ENCODE data around the gene ACR.
A peak's percentile ranks its signal among the peaks of the same experiment; 100 is the strongest.

The ACR gene

DNA sequence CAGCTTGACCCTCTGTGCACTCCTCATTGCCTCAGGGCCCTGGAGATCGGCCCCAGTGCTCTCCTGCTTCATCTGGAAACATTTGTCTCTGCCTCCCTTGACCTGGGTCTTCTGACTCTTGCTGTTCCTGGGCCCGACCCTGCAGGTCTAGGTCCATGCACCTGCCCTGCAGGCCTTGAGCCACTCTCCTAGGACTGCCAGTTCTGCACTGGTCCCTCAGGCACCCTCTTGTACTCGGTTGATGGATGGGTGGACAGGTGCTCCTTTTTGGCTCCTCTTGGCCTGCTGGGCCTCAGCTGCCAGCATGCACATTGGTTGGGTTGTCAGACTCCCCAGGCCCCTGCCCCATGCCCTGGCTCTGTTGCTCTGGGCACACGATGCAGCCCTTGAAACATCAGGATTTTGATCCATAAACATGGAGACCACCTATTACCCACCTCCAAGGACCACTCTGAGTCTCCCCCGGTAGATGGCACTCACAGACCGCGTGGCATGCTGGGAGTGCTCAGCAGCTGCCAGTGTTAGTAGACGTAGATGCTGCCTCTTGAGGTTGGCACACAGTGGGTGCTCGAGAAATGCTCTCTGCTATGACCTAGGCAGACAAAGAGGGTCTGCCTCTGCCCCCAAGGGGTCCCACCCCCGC lies 20.2 kb upstream of the ACR start:
- no peak for DNase-seq (ENCODE audit: low read depth in 2 of 2)

DNA sequence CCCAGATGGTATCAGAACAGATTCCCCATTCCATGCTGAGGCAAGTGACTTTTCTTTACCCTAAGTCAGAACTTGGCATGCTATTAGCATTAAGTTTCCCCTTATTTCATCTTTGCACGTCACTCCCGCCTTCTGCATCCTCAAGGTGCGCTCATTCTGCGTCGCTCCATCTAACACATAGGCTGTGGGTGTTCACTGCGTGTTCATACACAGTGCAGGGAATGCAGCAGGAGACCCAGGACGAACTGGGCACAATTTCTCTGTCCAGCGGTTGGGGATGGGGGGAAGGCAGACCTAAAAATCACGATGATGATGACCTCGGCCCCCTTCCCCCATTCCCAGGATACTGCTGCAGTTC lies 19.7 kb upstream of the ACR start:
- DNase-seq (ENCODE audit: low read depth in 2 of 2), result no peak

DNA sequence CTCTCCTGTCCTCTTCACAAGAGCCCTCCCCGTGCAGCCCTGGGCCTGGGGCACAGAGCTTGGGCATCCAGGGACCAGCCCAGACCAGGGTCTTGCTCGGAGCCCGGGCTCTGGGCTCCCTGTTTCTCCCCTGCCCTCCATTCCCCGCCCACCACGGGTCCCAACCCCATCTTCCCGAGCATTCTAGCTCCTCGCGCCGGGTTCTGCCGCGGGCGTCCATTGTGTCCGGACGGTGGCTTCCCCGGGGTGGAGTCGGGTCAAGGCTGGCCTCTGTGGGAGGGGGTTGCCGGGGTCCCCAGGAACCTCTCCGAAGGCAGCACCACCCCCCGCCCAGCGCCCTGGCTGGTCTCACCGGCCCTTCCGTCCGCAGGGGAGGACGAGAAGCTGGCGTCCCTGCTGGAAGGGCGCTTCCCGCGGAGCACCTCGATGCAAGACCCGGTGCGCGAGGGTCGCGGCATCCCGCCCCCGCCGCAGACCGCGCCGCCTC lies 18.1 kb upstream of the ACR start:
- no peak for DNase-seq (ENCODE audit: low read depth in 2 of 2)

DNA sequence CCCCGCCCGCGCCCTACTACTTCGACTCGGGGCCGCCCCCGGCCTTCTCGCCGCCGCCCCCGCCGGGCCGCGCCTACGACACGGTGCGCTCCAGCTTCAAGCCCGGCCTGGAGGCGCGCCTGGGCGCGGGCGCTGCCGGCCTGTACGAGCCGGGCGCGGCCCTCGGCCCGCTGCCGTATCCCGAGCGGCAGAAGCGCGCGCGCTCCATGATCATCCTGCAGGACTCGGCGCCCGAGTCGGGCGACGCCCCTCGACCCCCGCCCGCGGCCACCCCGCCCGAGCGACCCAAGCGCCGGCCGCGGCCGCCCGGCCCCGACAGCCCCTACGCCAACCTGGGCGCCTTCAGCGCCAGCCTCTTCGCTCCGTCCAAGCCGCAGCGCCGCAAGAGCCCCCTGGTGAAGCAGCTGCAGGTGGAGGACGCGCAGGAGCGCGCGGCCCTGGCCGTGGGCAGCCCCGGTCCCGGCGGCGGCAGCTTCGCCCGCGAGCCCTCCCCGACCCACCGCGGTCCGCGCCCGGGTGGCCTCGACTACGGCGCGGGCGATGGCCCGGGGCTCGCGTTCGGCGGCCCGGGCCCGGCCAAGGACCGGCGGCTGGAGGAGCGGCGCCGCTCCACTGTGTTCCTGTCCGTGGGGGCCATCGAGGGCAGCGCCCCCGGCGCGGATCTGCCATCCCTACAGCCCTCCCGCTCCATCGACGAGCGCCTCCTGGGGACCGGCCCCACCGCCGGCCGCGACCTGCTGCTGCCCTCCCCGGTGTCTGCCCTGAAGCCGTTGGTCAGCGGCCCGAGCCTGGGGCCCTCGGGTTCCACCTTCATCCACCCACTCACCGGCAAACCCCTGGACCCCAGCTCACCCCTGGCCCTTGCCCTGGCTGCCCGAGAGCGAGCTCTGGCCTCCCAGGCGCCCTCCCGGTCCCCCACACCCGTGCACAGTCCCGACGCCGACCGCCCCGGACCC lies 17.4 kb upstream of the ACR start:
- no peak for DNase-seq (ENCODE audit: low read depth in 2 of 2)

- DNase-seq (ENCODE audit: low read depth in 2 of 2), result no peak
Measured at GRCh38 chr22:50721257-50721844, 16.7 kb upstream of the ACR start.

DNA sequence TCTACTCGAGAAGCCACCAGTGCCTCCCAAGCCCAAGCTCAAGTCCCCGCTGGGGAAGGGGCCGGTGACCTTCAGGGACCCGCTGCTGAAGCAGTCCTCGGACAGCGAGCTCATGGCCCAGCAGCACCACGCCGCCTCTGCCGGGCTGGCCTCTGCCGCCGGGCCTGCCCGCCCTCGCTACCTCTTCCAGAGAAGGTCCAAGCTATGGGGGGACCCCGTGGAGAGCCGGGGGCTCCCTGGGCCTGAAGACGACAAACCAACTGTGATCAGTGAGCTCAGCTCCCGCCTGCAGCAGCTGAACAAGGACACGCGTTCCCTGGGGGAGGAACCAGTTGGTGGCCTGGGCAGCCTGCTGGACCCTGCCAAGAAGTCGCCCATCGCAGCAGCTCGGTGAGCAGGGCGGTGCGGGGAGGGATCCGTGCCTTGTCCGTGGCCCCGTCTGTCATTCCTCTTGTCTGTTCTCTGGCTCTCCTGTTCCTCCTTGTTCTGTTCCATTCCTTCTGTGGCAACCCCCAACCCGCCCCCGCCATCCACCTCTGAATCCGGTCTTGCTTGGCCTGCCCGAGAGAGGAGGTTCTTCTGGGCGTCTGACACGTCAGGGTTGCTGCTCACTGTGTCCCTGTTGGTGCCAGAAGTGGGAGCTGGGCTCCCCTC lies 15.8 kb upstream of the ACR start:
- no peak for DNase-seq (ENCODE audit: low read depth in 2 of 2)

DNA sequence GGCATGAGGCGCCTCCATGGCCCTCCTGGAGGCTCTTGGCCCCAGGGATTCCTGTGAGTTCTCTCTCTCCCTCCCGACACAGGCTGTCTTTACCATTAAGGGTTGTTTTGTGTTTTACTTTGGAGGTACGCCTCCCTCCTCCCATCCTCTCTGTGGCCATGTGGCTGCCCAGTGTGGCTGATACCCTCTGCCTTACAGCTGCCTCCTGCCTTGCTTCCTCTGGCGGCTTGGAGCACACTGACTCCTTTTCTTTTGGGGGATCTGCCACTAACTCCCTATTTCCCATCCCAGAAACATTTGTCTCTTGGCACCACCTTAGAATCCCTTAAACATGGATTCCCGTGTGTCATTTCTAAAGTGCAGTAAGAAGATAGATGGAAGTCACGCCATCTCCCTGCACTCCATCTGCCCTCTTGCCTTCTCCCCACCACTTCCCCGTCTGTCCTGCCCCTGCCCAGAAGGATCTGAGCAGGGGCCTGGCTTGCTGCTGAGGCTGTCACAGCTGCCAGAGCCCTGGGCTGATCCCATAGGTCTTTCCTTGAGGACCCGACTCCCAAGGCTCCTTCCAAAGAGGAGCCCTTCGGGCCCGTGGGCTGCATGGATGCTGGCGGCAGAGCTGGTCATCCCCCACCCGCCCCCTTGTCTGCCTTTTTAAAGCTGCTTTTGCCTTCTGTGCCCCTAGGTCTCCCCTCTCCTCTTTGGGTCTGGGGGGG lies 15.1 kb upstream of the ACR start:
- DNase-seq (ENCODE audit: low read depth in 2 of 2), result no peak

DNA sequence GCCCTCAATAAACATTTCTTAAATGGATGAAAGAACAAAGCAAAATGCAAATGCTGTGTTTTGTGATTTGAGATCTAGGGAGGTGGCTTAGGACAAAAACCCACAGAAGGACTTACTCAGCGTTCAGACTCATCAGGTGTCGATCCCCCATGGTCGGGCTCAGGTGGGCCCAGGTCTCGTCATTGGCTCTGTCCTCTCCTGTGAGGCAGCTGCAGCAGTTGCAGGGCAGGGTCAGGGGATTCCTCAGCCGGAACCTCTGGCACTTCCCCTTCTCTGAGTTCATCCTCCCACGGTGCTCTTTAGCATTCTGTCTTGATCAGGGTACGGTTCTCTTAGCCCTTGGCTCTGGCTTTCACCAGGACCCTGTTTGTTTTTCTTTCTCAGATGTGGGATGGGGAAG lies 14.0 kb upstream of the ACR start:
- DNase-seq (ENCODE audit: low read depth in 2 of 2), result no peak

- no peak for DNase-seq (ENCODE audit: low read depth in 2 of 2)
Measured at GRCh38 chr22:50724616-50725015, 13.4 kb upstream of the ACR start.

GRCh38 chr22:50725597-50725996 lies 12.4 kb upstream of the ACR start:
- no peak for DNase-seq (ENCODE audit: low read depth in 2 of 2)

- DNase-seq (ENCODE audit: low read depth in 2 of 2), result no peak
Measured at GRCh38 chr22:50726643-50727340, 11.2 kb upstream of the ACR start.

GRCh38 chr22:50727678-50728522 lies 10.1 kb upstream of the ACR start:
- no peak for DNase-seq (ENCODE audit: low read depth in 2 of 2)

DNA sequence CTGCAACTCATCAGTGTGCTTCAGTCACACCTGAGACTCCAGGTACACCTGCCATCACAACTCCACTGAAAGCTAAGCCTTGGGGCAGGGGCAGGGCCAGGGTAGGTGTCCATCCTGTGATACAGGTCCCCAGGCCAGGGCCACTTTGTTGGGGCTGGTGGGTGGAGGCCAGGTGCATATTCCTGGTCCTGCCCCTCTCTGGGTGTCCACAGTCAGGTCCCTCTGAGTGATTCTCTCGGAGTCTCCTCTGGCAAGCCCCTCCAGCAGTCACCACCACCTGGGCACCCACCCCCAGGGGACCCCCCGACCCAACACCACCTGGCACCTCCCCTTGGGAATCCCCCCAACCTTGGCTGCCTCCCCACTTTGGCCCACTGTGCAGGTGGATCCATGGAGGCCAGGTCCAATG lies 9.5 kb upstream of the ACR start:
- no peak for DNase-seq (ENCODE audit: low read depth in 2 of 2)

GRCh38 chr22:50729391-50730012 lies 8.5 kb upstream of the ACR start:
- no peak for DNase-seq (ENCODE audit: low read depth in 2 of 2)

DNA sequence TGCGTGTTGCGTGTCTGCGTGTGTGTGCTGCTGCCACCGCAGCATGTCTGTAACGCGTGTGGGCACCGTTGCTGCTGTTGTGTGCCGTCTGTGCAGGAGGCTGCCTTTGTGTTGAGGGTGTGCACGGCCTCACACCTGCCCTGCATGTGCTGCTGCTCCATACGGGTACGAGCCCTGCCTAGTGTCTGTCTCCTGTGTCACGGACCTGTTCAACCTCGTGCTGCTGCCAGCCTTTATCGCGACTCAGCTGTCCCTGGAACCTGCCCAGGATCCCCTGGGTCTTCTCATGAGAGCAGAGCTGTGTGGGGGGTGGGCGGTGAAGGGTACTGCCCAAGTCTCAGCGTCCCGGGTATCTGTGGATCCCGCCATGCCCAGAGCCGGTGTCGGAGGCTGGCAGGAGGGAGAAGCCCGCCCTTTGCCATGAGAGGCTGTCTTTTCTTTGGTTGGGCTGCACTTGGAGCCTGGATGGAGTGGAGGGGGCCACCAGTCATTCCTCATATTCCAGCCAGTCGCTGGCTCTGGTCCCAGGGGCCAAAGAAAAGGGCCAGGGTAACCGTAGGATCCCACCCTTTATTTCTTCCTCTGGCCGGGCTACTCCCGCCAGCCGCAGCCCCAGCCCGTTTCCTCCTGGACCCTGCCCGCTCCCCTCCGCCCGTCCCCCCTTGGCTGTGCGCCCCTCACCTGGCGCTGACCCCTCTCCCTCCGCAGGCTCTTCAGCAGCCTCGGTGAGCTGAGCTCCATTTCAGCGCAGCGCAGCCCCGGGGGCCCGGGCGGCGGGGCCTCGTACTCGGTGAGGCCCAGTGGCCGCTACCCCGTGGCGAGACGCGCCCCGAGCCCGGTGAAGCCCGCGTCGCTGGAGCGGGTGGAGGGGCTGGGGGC lies 7.8 kb upstream of the ACR start:
- DNase-seq (ENCODE audit: low read depth in 2 of 2), result no peak

DNA sequence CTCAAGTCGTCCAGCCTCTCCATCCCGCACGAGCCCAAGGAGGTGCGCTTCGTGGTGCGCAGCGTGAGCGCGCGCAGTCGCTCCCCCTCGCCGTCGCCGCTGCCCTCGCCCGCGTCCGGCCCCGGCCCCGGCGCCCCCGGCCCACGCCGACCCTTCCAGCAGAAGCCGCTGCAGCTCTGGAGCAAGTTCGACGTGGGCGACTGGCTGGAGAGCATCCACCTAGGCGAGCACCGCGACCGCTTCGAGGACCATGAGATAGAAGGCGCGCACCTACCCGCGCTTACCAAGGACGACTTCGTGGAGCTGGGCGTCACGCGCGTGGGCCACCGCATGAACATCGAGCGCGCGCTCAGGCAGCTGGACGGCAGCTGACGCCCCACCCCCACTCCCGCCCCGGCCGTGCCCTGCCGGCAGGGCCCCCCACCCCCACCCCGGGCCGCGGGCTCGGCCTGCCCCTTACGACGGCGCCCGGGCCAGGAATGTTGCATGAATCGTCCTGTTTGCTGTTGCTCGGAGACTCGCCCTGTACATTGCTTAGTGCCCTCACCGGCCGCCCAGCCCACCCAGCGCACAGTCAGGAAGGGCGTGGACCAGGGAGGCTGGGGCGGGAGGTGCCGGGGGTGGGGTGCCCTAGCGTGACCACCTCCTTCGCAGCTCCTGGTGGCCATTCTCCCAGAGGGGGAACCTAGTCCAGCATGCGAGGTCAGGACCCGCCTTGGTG lies 6.9 kb upstream of the ACR start:
- DNase-seq (ENCODE audit: low read depth in 2 of 2), result no peak

- peak; percentile 36 to 49 for DNase-seq (ENCODE audit: low read depth in 2 of 2)
Measured at GRCh38 chr22:50731811-50732624, 6.0 kb upstream of the ACR start.

All from stimulated activated CD4-positive, alpha-beta T cell treated with anti-CD3 and anti-CD28 coated beads, Interleukin-15, amount 100 ng/mL, for 48 hours (primary cell).